Measurements from ENCODE around the gene SOWAHC. TPM values are rescaled to one million over a fixed set of nuclear protein-coding genes. Genes with fewer than 3 reads are reported as not detected.
"Not testable (repeated sequence)": the region's sequence is repeated elsewhere in the genome, so short reads cannot be mapped to it uniquely, and the experiment has no call there.

Gene SOWAHC
- total RNA-seq, 1 experiment from 2014 or later = 18.9 TPM

DNA sequence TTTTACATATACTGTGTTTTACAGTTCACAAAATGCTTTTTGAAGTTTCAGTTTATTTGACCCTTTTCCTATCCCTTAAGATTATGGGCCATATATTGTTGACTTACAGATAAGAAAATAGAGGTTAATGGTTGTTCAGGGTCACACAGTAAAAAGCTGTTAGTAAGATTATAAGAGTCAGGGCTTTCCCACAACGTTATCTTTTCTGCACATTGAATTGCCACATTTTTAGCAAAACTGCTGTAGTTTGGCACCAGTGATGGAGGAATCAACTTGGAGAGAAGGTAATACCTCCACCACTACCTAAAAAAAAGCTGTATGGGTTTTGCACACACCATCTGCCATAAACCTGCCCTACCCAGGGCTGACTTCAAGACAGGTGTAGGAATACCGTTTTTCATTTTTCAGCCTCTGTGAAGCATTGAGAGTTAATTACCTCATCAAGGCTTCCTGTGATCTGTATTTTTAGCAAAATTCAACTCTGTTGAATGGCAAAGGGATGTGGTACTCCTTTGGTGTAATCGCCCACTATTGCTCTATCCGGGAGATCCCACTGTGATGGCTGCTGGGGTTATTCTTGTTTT, 5.0 kb downstream of the SOWAHC start:
- H3K27me3 Mint-ChIP-seq (ENCODE audit: unreplicated experiment) = no peaks in the 10 kb centered on the region
- no peaks in the 10 kb centered on the region for H3K4me1 Mint-ChIP-seq (ENCODE audit: low read depth, unreplicated experiment)
- no peaks in the 10 kb centered on the region for H3K9me3 Mint-ChIP-seq (ENCODE audit: low read depth, unreplicated experiment)
- CTCF ChIA-PET = no interaction called here
- H3K4me3 Mint-ChIP-seq (ENCODE audit: low read depth, unreplicated experiment) = no peak overlapping the region
- no peak overlapping the region for H3K27ac Mint-ChIP-seq (ENCODE audit: unreplicated experiment)
- TF ChIP-seq, protein P1, sequence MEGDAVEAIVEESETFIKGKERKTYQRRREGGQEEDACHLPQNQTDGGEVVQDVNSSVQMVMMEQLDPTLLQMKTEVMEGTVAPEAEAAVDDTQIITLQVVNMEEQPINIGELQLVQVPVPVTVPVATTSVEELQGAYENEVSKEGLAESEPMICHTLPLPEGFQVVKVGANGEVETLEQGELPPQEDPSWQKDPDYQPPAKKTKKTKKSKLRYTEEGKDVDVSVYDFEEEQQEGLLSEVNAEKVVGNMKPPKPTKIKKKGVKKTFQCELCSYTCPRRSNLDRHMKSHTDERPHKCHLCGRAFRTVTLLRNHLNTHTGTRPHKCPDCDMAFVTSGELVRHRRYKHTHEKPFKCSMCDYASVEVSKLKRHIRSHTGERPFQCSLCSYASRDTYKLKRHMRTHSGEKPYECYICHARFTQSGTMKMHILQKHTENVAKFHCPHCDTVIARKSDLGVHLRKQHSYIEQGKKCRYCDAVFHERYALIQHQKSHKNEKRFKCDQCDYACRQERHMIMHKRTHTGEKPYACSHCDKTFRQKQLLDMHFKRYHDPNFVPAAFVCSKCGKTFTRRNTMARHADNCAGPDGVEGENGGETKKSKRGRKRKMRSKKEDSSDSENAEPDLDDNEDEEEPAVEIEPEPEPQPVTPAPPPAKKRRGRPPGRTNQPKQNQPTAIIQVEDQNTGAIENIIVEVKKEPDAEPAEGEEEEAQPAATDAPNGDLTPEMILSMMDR (IDR thresholded peaks at IDR 0.05; ENCODE audit: unreplicated experiment) = no peak
- intact Hi-C loops (cut with micrococcal nuclease; ENCODE audit: unreplicated experiment) = loop anchor here (5.0 kb wide), 1 partner anchor 43 kb away; no protein-coding TSS in a partner anchor
- no TSS peak for BruUV-seq (replicated peaks)
- no peak for DNase-seq
- H3K36me3 Mint-ChIP-seq (ENCODE audit: insufficient read depth, unreplicated experiment) = peaks cover 20% of the 10 kb centered on the region

DNA sequence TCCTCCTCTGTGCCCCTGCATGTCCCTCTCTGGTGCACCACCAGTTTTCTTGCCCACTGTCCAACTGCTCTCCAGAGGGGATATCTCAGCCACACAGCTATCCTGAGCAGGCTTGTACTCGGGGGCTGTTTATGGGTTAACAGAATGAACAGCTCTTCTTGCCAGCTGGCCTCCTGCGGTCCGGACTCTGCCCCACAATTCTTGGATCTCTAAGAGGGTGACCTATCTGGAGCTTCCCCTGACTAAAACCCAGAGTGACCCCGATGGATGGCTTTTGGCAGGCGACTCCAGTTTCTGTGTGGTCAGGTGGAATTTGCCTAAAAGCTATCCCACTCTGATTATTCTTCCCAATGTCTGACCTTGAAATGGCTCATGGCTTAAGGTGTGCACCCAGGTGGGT, 9.1 kb downstream of the SOWAHC start:
- TF ChIP-seq, protein P1 (IDR thresholded peaks at IDR 0.05; ENCODE audit: unreplicated experiment) = no peak
- DNase-seq = no peak
- BruUV-seq (replicated peaks) = no TSS peak
- H3K4me1 Mint-ChIP-seq (ENCODE audit: low read depth, unreplicated experiment) = no peaks in the 10 kb centered on the region
- no peaks in the 10 kb centered on the region for H3K36me3 Mint-ChIP-seq (ENCODE audit: insufficient read depth, unreplicated experiment)
- H3K27me3 Mint-ChIP-seq (ENCODE audit: unreplicated experiment) = no peaks in the 10 kb centered on the region
- CTCF ChIA-PET = interaction anchor here (0.7 kb wide), 1 partner anchor 8 kb away, joined by 3 read pairs; no protein-coding TSS in a partner anchor
- intact Hi-C loops (cut with micrococcal nuclease; ENCODE audit: unreplicated experiment) = no loop called here
- no peak overlapping the region for H3K4me3 Mint-ChIP-seq (ENCODE audit: low read depth, unreplicated experiment)
- no peak overlapping the region for H3K27ac Mint-ChIP-seq (ENCODE audit: unreplicated experiment)
- H3K9me3 Mint-ChIP-seq (ENCODE audit: low read depth, unreplicated experiment) = no peaks in the 10 kb centered on the region

DNA sequence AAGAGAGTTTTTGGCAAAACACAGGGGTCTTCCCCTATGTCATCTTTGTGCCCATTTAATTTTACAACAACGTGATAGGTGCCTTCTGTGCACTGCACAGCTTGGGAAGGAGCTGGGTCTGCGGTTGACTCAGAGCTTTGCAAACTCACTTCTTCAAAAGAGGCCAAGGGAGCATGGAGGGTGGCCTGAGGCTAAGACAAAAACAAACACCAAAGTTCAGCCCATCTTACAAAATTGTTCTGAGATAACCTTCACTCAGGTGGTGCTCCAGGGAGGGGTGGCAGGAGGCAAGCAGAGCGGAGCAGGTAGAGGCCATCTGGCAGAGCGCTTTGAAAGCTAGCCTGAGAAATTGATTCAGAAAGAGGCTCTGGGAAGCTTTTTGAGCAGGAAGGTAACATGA, 9.8 kb downstream of the SOWAHC start:
- intact Hi-C loops (cut with micrococcal nuclease; ENCODE audit: unreplicated experiment) = no loop called here
- H3K36me3 Mint-ChIP-seq (ENCODE audit: insufficient read depth, unreplicated experiment) = no peaks in the 10 kb centered on the region
- H3K4me3 Mint-ChIP-seq (ENCODE audit: low read depth, unreplicated experiment) = no peak overlapping the region
- CTCF ChIA-PET = no interaction called here
- H3K27ac Mint-ChIP-seq (ENCODE audit: unreplicated experiment) = no peak overlapping the region
- no peaks in the 10 kb centered on the region for H3K27me3 Mint-ChIP-seq (ENCODE audit: unreplicated experiment)
- H3K9me3 Mint-ChIP-seq (ENCODE audit: low read depth, unreplicated experiment) = no peaks in the 10 kb centered on the region
- no TSS peak for BruUV-seq (replicated peaks)
- no peaks in the 10 kb centered on the region for H3K4me1 Mint-ChIP-seq (ENCODE audit: low read depth, unreplicated experiment)
- TF ChIP-seq, protein P1 (IDR thresholded peaks at IDR 0.05; ENCODE audit: unreplicated experiment) = no peak
- DNase-seq = no peak

DNA sequence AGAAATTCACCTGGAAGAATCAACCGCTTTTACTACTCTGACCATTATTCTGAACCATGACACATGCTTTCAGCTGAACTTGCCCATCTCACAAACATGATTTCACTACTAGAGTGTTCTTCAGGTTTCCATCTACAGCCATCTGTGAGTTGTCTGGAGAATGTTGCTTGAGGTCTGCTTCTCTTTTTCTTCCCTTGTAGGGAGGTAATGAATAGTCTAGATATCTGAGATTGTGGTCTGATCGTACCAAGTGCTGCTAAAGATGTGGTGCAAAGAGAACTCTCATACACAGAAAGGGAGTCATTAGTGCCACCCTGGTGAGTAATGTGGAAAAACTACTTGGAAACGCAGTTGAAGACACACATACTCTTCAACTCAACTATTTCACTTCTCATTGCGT, 10.2 kb downstream of the SOWAHC start:
- no peak for DNase-seq
- Mint-ChIP-seq H3K4me3 (ENCODE audit: low read depth, unreplicated experiment) (no peak overlapping the region), H3K4me1 (ENCODE audit: low read depth, unreplicated experiment) (no peaks in the 10 kb centered on the region), H3K36me3 (ENCODE audit: insufficient read depth, unreplicated experiment) (no peaks in the 10 kb centered on the region), H3K27me3 (ENCODE audit: unreplicated experiment) (no peaks in the 10 kb centered on the region), H3K27ac (ENCODE audit: unreplicated experiment) (no peak overlapping the region), H3K9me3 (ENCODE audit: low read depth, unreplicated experiment) (no peaks in the 10 kb centered on the region)
- no TSS peak for BruUV-seq (replicated peaks)
- TF ChIP-seq, protein P1 (IDR thresholded peaks at IDR 0.05; ENCODE audit: unreplicated experiment) = no peak
- intact Hi-C loops (cut with micrococcal nuclease; ENCODE audit: unreplicated experiment) = no loop called here
- CTCF ChIA-PET = no interaction called here

DNA sequence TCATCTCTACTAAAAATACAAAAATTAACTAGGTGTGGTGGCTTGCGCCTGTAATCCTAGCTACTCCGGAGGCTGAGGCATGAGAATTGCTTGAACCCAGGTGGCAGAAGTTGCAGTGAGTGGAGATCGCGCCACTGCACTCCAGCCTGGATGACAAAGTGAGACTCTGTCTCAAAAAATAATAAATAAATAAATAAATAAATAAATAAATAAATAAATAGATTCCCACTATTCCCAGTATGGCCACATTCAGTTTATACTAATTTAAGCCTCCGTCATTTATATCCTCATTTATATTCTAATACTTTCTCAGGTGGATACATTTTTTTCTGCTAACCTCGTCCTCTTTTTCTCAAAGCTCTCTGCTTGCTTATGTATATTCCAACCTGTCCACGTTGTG, 14.2 kb downstream of the SOWAHC start:
- H3K36me3 Mint-ChIP-seq (ENCODE audit: insufficient read depth, unreplicated experiment) = not testable (repeated sequence)

More for the DNA sequence above, 14.2 kb downstream of the SOWAHC start:
- H3K9me3 Mint-ChIP-seq (ENCODE audit: low read depth, unreplicated experiment); CTCF ChIA-PET; DNase-seq; intact Hi-C loops (cut with micrococcal nuclease; ENCODE audit: unreplicated experiment); H3K27me3 Mint-ChIP-seq (ENCODE audit: unreplicated experiment); H3K27ac Mint-ChIP-seq (ENCODE audit: unreplicated experiment); BruUV-seq (replicated peaks); H3K4me3 Mint-ChIP-seq (ENCODE audit: low read depth, unreplicated experiment): not testable (repeated sequence)
- peaks cover 30% of the 10 kb centered on the region for H3K4me1 Mint-ChIP-seq (ENCODE audit: low read depth, unreplicated experiment)
